H9 (cell line): ENCODE data around the gene THY1. TPM values are rescaled to one million over a fixed set of nuclear protein-coding genes. Genes with fewer than 3 reads are reported as not detected.

Experiments used
- DNase-seq: peaks from one replicate; pipeline ENCODE4 v3.0.0-alpha.2; 2017
- H2AFZ ChIP-seq: one replicate; pipeline ENCODE4 v1.6.1; 2013; ENCODE audit warnings: mild to moderate bottlenecking, low read length, control low read depth, moderate library complexity
- H2AK5ac ChIP-seq: 2 replicates; pipeline ENCODE4 v1.6.1; 2013; ENCODE audit warnings: low read length, control low read depth, mixed read lengths; ENCODE audit not compliant: insufficient read length
- H2BK120ac ChIP-seq: one replicate; pipeline ENCODE4 v1.6.1; 2013; ENCODE audit warnings: low read depth, mild to moderate bottlenecking, low read length, control low read depth, inconsistent platforms; ENCODE audit not compliant: poor library complexity, severe bottlenecking
- H2BK12ac ChIP-seq: 2 replicates; pipeline ENCODE4 v1.6.1; 2013; ENCODE audit warnings: low read length, control low read depth, mixed read lengths, low read depth; ENCODE audit not compliant: insufficient read length
- H2BK15ac ChIP-seq: 2 replicates; pipeline ENCODE4 v1.6.1; 2013; ENCODE audit warnings: low read depth, low read length, control low read depth
- H2BK20ac ChIP-seq: one replicate; pipeline ENCODE4 v1.6.1; 2013; ENCODE audit warnings: low read depth, mild to moderate bottlenecking, low read length, control low read depth, inconsistent platforms; ENCODE audit not compliant: poor library complexity, severe bottlenecking
- H2BK5ac ChIP-seq: 2 replicates; pipeline ENCODE4 v1.6.1; 2013; ENCODE audit warnings: low read length, control low read depth, mixed read lengths; ENCODE audit not compliant: insufficient read length
- H3K14ac ChIP-seq: 2 replicates; pipeline ENCODE4 v1.6.1; 2013; ENCODE audit warnings: low read length, control low read depth; ENCODE audit not compliant: insufficient read depth
- H3K18ac ChIP-seq: 2 replicates; pipeline ENCODE4 v1.6.1; 2013; ENCODE audit warnings: low read depth, mild to moderate bottlenecking, mixed read lengths, low read length, control low read depth; ENCODE audit not compliant: insufficient read length
- H3K23ac ChIP-seq: 2 replicates; pipeline ENCODE4 v1.6.1; 2013; ENCODE audit warnings: low read length, control low read depth, mixed read lengths, low read depth; ENCODE audit not compliant: insufficient read length
- H3K23me2 ChIP-seq: 2 replicates; pipeline ENCODE4 v1.6.1; 2013; ENCODE audit warnings: low read depth, mild to moderate bottlenecking, mixed read lengths, low read length, control low read depth; ENCODE audit not compliant: insufficient read length, poor library complexity, severe bottlenecking
- H3K27ac ChIP-seq: 2 replicates; pipeline ENCODE4 v1.5.1; 2013; ENCODE audit warnings: low read length, control low read depth, mixed read lengths, low read depth; ENCODE audit not compliant: insufficient read length
- H3K27me3 ChIP-seq: 2 replicates; pipeline ENCODE4 v1.6.1; 2013; ENCODE audit warnings: low read length, control low read depth, inconsistent platforms; ENCODE audit not compliant: insufficient read depth
- H3K4ac ChIP-seq: 2 replicates; pipeline ENCODE4 v1.6.1; 2013; ENCODE audit warnings: low read depth, mild to moderate bottlenecking, control low read depth, inconsistent platforms, low read length, moderate library complexity
- H3K4me1 ChIP-seq: 2 replicates; pipeline ENCODE4 v1.6.1; 2013; ENCODE audit warnings: low read length, control low read depth, inconsistent platforms; ENCODE audit not compliant: insufficient read depth
- H3K4me2 ChIP-seq: 2 replicates; pipeline ENCODE4 v1.6.1; 2013; ENCODE audit warnings: low read length, control low read depth, mixed read lengths; ENCODE audit not compliant: insufficient read length, insufficient read depth
- H3K56ac ChIP-seq: 2 replicates; pipeline ENCODE4 v1.6.1; 2013; ENCODE audit warnings: low read depth, mild to moderate bottlenecking, mixed read lengths, low read length, control low read depth; ENCODE audit not compliant: insufficient read length
- H3K79me1 ChIP-seq: 2 replicates; pipeline ENCODE4 v1.6.1; 2013; ENCODE audit warnings: low read depth, mild to moderate bottlenecking, moderate library complexity, low read length, control low read depth, inconsistent platforms; ENCODE audit not compliant: insufficient read depth, poor library complexity, severe bottlenecking
- H3K79me2 ChIP-seq: 2 replicates; pipeline ENCODE4 v1.6.1; 2013; ENCODE audit warnings: low read length, control low read depth, inconsistent platforms; ENCODE audit not compliant: insufficient read depth
- H3K9ac ChIP-seq: 2 replicates; pipeline ENCODE4 v1.6.1; 2013; ENCODE audit warnings: low read length, control low read depth, mixed read lengths; ENCODE audit not compliant: insufficient read length; ENCODE audit errors: extremely low read depth
- H3K9me3 ChIP-seq: one replicate; pipeline ENCODE4 v1.6.1; 2013; ENCODE audit warnings: low read depth, low read length, inconsistent platforms; ENCODE audit not compliant: control insufficient read depth
- H3T11ph ChIP-seq: one replicate; pipeline ENCODE4 v1.6.1; 2013; ENCODE audit warnings: mild to moderate bottlenecking, low read length, control low read depth, inconsistent platforms
- H4K20me1 ChIP-seq: one replicate; pipeline ENCODE4 v1.6.1; 2013; ENCODE audit not compliant: control insufficient read depth, insufficient read length, insufficient read depth
- H4K5ac ChIP-seq: 2 replicates; pipeline ENCODE4 v1.6.1; 2013; ENCODE audit warnings: low read depth, mild to moderate bottlenecking, mixed read lengths, low read length, control low read depth; ENCODE audit not compliant: insufficient read length
- H4K8ac ChIP-seq: replicated peaks from 2 replicates; pipeline ENCODE4 v1.6.1; 2013; ENCODE audit warnings: low read length, control low read depth, mixed read lengths, low read depth; ENCODE audit not compliant: insufficient read length
- H4K91ac ChIP-seq: 2 replicates; pipeline ENCODE4 v1.6.1; 2013; ENCODE audit warnings: low read depth, mild to moderate bottlenecking, moderate library complexity, mixed read lengths, low read length, control low read depth; ENCODE audit not compliant: insufficient read length
- H3K27ac Mint-ChIP-seq, 3 experiments: 2 replicates in 2 of 3; 3 replicates in 1 of 3; pipeline ENCODE4 v1.8.0; 2020 to 2021; ENCODE audit warnings: mixed read lengths in 3 of 3, mild to moderate bottlenecking in 1 of 3, moderate library complexity in 1 of 3
- H3K27me3 Mint-ChIP-seq: 2 replicates; pipeline ENCODE4 v1.8.0; 2021; ENCODE audit warnings: low read depth, mild to moderate bottlenecking, moderate library complexity, mixed read lengths
- H3K36me3 Mint-ChIP-seq, 3 experiments: 2 replicates in 2 of 3; 3 replicates in 1 of 3; pipeline ENCODE4 v1.8.0; 2020 to 2021; ENCODE audit warnings: low read depth in 3 of 3, mixed read lengths in 3 of 3; ENCODE audit not compliant: insufficient read depth in 1 of 3
- H3K4me1 Mint-ChIP-seq, 2 experiments: 2 replicates each; pipeline ENCODE4 v1.8.0; 2020; ENCODE audit warnings: mixed read lengths in 2 of 2
- H3K4me3 Mint-ChIP-seq, 2 experiments: 2 replicates in 1 of 2; 3 replicates in 1 of 2; pipeline ENCODE4 v1.8.0; 2020 to 2021; ENCODE audit warnings: mild to moderate bottlenecking in 2 of 2, mixed read lengths in 2 of 2, moderate library complexity in 1 of 2
- H3K9me3 Mint-ChIP-seq, 2 experiments: 2 replicates in 1 of 2; 3 replicates in 1 of 2; pipeline ENCODE4 v1.8.0; 2020; ENCODE audit warnings: mild to moderate bottlenecking in 2 of 2, mixed read lengths in 2 of 2, moderate library complexity in 1 of 2
- CTCF ChIP-seq: fragments of 200-600 bp; sonication (generic); conservative IDR thresholded peaks from 3 replicates; pipeline ENCODE4 v1.8.0; 2021; ENCODE audit warnings: antibody characterized with exemption, mild to moderate bottlenecking
- WGBS: extraction: QIAGEN DNeasy Blood & Tissue Kit; methylation state at CpG from one replicate; pipeline ENCODE4 v1.1.7; 2013; ENCODE audit warnings: missing lambda C conversion rate, low lambda C conversion rate, mixed read lengths; ENCODE audit not compliant: insufficient read length; ENCODE audit errors: extremely low coverage; 5-methylcytosine and 5-hydroxymethylcytosine counted together
- total RNA-seq: library from RNA; stranded (reverse); gene quantifications from 2 replicates; pipeline ENCODE4 v1.2.1, GENCODE V29; 2021

Gene THY1
- total RNA-seq, 1 experiment from 2014 or later = 176 TPM

GRCh38 chr11:119432484-119433357, 9.7 kb upstream of the THY1 start:
- Histone ChIP-seq H2BK15ac (no peak overlapping the region), H2AK5ac (no peak overlapping the region), H2BK20ac (no peak overlapping the region), H2BK120ac (no peak overlapping the region), H3K14ac (peak overlapping the region; percentile 43; the same call in 1 of the 2 replicates), H3K79me2 (no peaks in the 10 kb centered on the region), H3K79me1 (no peaks in the 10 kb centered on the region), H3K4ac (no peak overlapping the region), H3K23ac (no peak overlapping the region), H3K27ac (no peak overlapping the region), H3K23me2 (no peaks in the 10 kb centered on the region), H4K5ac (no peak overlapping the region), H4K20me1 (no peaks in the 10 kb centered on the region), H2BK12ac (no peak overlapping the region), H2BK5ac (no peak overlapping the region), H3K9me3 (no peaks in the 10 kb centered on the region), H3K4me1 (peaks cover 5% of the 10 kb centered on the region), H4K8ac (no peak overlapping the region), H3K18ac (peak overlapping the region; percentile 21), H3K9ac (no peak overlapping the region), H3K56ac (no peak overlapping the region), H2AFZ (no peak overlapping the region), H3T11ph (no peak overlapping the region), H3K27me3 (no peaks in the 10 kb centered on the region), H4K91ac (no peak overlapping the region), H3K4me2 (no peak overlapping the region)
- no CpG with 5 or more reads among the region's 21 CpGs for WGBS
- peaks cover 34 to 40% of the 10 kb centered on the region in 2 experiments for H3K4me1 Mint-ChIP-seq
- peaks cover 0 to 9% (median 3%) of the 10 kb centered on the region in 3 experiments; a peak in 4 of 7 replicates for H3K36me3 Mint-ChIP-seq
- peaks cover 8 to 9% of the 10 kb centered on the region in 2 experiments for H3K9me3 Mint-ChIP-seq
- DNase-seq = no peak
- no peak overlapping the region; a peak in 1 of 7 replicates for H3K27ac Mint-ChIP-seq
- TF ChIP-seq CTCF = no peak
- H3K27me3 Mint-ChIP-seq = peaks cover 25% of the 10 kb centered on the region
- peak overlapping the region in 1 of 2 experiments; percentile 26; a peak in 1 of 5 replicates for H3K4me3 Mint-ChIP-seq
